ENCODE data around the gene ROS1. TPM values are rescaled to one million over a fixed set of nuclear protein-coding genes. Genes with fewer than 3 reads are reported as not detected.

The ROS1 gene
- total and polyA plus RNA-seq, 2 donors (not counting 3 experiments of a cell fraction or from before 2014, with no cell fraction given): not detected

GRCh38 chr6:117456250-117456649 lies 30.5 kb upstream of the ROS1 start:
- Histone ChIP-seq H3K4me2 (ENCODE audit: insufficient read depth, low read length) (no peak overlapping the region), H3K9ac (replicated peaks; ENCODE audit: extremely low read depth, insufficient read depth, low read length) (no peak overlapping the region), H3K4me1 (ENCODE audit: control insufficient read depth, extremely low read depth, insufficient read depth, low read length) (no peaks in the 10 kb centered on the region), H3K36me3 (ENCODE audit: control insufficient read depth in 2 of 2, extremely low read depth in 1 of 2, insufficient read depth in 2 of 2, low read length in 2 of 2) (no peaks in the 10 kb centered on the region), H3K4me3 (replicated peaks in 1 of 3; ENCODE audit: insufficient read depth in 1 of 3, low read depth in 1 of 3, low read length in 3 of 3) (no peak overlapping the region), H3K9me3 (replicated peaks; ENCODE audit: control insufficient read depth, insufficient read depth, low read length) (no peaks in the 10 kb centered on the region), H3K27me3 (ENCODE audit: control insufficient read depth in 2 of 2, insufficient read depth in 2 of 2, low read length in 2 of 2) (no peaks in the 10 kb centered on the region), H3K27ac (ENCODE audit: insufficient read depth, low read depth, low read length) (no peak overlapping the region), H2AFZ (ENCODE audit: low read depth, low read length) (no peak overlapping the region), H3K9me1 (replicated peaks; ENCODE audit: control insufficient read depth, extremely low read depth, insufficient read depth, low read length) (no peaks in the 10 kb centered on the region), H4K20me1 (replicated peaks; ENCODE audit: control insufficient read depth, extremely low read depth, insufficient read depth, low read length) (no peaks in the 10 kb centered on the region), H3K79me2 (ENCODE audit: control insufficient read depth, insufficient read depth, low read length) (no peaks in the 10 kb centered on the region)
- CTCF ChIA-PET: interaction anchor here (1.4 kb wide), 1 partner anchor 18 kb away, joined by 4 read pairs; no protein-coding TSS in a partner anchor
- dilution Hi-C loops (cut with MboI; ENCODE audit: extremely low pct_ligation_motif_present, low sequenced_read_pairs) (no loop called here), intact Hi-C loops (cut with micrococcal nuclease) (no loop called here)
- POLR2A ChIA-PET: no interaction called here
- FAIRE-seq (no peak), DNase-seq (ENCODE audit: low read depth, low spot score) (no peak)
- TF ChIP-seq MYC (IDR thresholded peaks at IDR 0.05; ENCODE audit: low read depth, low read length) (no peak), POLR2AphosphoS5 (IDR thresholded peaks at IDR 0.05; ENCODE audit: insufficient read depth, low read depth, low read length) (no peak), FOS (IDR thresholded peaks at IDR 0.05; ENCODE audit: borderline replicate concordance, insufficient read depth, low read length) (no peak), POLR2A (IDR thresholded peaks at IDR 0.05; ENCODE audit: low read depth, low read length) (no peak), JUN (IDR thresholded peaks at IDR 0.05; ENCODE audit: borderline replicate concordance, insufficient read depth, insufficient read length, low read depth) (no peak), GATA2 (IDR thresholded peaks at IDR 0.05; ENCODE audit: insufficient read depth, insufficient read length, low read depth, low read length) (no peak), EZH2 (IDR thresholded peaks at IDR 0.05; ENCODE audit: borderline replicate concordance, low read depth, low read length, severe bottlenecking) (no peak), CTCF (IDR thresholded peaks at IDR 0.05; ENCODE audit: extremely low read depth in 1 of 2, insufficient read depth in 1 of 2, low read depth in 1 of 2, low read length in 2 of 2) (no peak)
- TF ChIP-seq, protein P1, sequence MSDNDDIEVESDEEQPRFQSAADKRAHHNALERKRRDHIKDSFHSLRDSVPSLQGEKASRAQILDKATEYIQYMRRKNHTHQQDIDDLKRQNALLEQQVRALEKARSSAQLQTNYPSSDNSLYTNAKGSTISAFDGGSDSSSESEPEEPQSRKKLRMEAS (IDR thresholded peaks at IDR 0.05; ENCODE audit: insufficient read depth, insufficient read length): no peak
- no TSS peak for BruUV-seq (replicated peaks)
